Measurements from ENCODE around the gene STARD7.
"Not testable (repeated sequence)": the region's sequence is repeated elsewhere in the genome, so short reads cannot be mapped to it uniquely, and the experiment has no call there.

STARD7 gene

DNA sequence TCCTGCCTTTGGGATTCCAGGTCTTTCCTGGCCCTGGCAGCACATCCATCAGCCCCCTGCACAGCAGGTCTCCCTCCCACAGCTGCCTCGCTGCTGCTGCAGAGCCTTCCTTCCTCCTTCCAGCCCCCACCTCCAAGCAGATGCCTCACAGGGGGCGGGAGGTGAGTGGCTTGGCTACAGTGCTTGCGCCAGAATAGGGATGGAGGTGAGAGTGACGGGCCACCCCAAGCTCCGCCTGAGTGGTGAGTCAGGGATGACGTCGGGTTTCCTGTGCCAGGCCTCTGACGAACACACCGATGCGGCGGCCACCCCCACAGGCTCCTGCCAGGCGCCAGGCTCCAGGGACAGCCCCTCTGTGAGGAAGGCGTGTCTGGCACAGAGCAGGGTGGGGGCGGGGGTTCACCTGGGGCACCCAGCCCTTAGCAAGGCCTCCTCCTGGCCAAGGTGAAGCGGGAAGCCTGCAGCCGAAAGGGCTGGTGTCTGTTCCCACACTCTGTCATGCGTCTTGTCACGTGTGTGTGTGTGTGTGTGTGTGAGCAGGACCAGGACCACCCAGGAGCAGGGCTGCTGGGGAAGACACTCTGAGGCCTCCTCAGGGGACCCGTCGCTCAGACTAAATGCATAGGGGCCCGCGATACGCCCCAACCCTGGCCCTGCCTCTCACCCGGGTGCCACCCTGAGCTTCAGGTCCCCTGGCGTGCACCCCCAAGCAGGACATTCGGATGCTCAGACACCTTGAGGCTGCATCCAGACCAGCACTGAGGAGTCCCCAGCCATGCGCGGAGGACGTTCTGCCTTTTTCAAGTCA, 60.0 kb downstream of the STARD7 start:
- DNase-seq (ENCODE audit: low read depth in 2 of 2): peak; percentile 95 to 98

DNA sequence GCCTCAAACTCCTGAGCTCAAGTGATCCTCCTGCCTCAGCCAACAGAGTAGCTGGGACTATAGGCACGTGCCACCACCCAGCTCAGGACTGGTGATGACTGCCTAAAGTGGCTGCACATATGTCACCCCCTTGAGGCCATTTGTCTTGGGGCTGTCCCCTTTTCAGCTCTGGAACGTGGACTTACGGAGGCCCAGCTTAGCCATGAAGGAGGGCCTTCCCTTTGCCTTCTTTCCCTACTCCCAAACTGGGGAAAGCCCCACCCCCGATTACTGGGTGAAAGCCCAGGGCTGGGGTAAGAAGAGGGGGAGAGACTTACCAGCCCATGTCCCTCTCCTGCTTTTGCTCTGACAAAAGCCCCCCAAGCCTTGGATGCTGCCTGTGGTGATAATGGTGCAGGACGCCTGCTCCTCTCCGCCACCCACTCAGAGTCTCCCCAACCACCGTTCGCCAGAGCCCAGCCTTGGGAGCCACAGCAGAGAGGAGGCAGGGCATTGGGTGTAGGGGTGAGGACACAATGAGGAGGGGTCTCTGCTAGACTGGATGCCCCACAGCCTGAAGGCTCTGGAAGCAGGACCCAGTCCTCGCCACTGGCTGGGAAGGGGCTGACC, 60.9 kb downstream of the STARD7 start:
- DNase-seq (ENCODE audit: low read depth in 2 of 2): no peak

DNA sequence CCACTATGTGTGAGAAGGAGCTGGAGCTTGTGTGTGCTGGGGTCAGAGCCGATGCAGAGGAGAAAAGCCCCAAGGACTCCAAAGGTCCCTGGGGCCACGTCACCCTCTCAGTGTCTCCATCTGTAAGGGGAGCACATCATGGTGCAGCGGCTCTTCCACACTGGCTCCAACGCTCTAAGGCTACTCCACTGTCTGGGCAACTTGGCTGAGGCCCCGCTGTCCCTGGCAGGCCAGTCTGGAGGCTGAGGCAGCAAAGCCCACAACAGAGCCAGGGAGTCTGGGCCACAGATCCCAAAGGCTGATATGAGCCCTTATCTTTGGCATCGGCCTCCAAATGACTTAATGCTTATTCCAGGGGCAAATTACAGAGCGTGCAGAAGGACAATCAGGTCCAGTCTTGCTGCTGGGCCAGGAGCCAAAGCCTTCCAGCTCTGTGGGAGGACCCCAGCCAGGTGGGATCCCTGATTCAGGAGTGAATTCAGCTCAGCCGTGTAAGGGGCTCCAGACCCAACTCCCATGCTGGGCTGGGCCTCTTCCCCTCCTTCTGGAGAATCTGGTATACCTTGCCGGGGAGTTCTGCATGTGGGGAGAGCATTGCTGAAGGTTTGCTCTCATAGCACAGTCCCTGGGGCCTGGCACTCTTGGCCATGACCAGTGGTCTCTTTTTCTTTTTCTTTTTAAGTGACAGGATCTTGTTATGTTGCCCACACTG, 61.6 kb downstream of the STARD7 start:
- no peak for DNase-seq (ENCODE audit: low read depth in 2 of 2)

DNA sequence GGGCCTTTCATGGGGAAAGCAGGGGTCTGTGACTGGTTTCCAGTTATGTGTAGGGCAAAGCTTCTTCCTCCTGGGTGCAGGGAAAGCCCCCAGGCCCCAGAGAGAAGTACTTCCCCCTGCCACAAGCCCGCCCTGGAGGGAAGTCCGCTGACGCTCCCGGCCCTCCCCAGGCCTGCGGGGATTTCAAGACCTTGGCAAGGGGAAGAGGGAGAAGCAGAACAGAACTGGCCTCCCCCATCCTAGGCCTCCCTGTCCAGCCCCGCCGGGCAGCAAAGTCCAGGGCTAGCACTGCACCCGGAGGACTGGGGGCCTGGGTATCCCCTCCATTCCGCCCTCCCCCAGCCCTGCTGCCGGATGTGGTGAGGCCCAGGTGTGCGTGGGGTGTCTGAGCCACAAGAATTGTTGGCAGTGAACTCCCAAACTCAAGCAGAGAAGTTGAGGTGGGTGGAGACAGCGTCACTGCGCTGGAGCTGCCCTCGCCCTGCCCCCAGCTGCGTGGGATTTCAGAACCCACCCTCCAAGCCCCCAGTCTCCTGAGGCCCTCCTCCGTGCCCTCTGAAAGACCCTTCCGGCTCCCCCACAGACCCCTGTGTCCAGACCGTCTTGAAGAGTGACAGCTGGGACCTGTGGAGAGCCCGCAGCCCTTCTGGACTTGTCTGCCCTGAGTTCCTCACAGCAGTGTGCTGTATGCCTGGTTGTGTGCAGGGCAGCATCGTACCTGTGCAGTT, 62.3 kb downstream of the STARD7 start:
- peak; percentile 84 to 88 for DNase-seq (ENCODE audit: low read depth in 2 of 2)

- DNase-seq (ENCODE audit: low read depth in 2 of 2): no peak
Observed at GRCh38 chr2:96145848-96146152, 62.8 kb downstream of the STARD7 start.

DNA sequence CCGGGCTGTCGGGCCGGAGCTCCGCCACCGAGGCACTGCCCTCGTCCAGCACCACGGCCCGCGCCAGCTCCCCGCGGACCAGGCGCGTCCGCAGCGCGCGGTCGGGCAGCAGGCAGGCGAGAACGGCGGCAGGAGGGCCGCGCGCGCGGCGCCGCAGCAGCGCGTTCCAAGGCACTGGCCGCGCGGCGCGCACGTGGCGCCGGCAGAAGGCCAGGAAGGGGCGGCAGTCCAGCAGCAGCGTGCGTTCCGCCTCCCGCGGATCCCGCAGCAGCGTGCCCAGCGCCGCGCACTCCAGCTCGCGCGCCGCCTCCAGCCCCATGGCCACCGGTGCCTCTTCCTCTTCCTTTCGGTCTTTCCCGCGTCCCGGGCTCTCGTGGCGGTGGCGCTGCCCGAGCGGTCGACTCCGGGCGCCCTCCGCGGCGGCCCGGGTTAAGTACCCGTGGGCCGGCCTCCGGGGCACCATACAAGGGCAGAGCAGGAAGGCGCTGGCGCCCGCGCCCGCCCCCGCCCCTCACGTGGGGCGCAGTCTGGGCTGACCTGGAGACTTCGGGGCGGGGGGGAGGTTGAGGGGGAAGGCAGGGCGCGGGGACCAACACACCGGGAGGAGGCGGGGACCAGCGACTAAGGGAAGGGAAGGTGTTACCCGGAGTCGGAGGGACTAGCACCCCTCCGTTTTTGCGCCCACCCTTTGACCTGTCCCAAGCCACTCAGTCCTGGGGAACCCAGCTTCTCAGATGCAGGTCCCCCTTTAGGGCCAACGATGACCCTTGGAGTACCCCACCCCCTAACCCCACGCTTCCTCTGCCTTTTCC, 63.4 kb downstream of the STARD7 start, which contains the start of gene DUSP2:
DUSP2 (minus strand) TSS at position 405 of the 812 bp plus-strand sequence; CDS start at position 319, 86 bp downstream.
- peak; percentile 88 to 93 for DNase-seq (ENCODE audit: low read depth in 2 of 2)

DNA sequence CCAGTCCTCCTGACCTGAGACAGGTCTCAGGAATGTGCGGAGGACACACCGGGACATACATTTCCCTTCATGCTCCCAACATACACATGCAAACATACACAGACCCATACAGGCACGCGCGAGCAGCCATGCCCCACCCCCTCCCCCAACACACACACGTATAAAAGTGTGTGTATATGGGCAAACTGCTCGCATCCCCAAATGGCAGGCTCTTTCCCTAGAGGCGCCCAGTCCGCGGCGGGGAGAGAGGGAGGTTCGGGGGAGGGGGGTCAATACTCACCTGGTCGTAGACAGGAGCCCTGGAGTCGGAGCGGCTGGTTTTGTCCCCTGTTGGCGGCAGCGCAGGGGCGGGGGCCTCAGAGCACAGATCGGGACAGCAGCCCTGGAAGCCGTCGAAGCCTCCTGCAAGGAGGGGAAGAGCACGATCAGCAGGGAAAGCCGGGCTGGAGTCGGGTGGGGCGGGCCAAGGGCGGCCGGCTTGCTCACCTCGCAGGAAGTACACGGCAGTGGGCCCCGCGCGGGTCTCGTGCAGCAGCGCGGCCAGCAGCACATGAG, 64.1 kb downstream of the STARD7 start:
- no peak for DNase-seq (ENCODE audit: low read depth in 2 of 2)

DNA sequence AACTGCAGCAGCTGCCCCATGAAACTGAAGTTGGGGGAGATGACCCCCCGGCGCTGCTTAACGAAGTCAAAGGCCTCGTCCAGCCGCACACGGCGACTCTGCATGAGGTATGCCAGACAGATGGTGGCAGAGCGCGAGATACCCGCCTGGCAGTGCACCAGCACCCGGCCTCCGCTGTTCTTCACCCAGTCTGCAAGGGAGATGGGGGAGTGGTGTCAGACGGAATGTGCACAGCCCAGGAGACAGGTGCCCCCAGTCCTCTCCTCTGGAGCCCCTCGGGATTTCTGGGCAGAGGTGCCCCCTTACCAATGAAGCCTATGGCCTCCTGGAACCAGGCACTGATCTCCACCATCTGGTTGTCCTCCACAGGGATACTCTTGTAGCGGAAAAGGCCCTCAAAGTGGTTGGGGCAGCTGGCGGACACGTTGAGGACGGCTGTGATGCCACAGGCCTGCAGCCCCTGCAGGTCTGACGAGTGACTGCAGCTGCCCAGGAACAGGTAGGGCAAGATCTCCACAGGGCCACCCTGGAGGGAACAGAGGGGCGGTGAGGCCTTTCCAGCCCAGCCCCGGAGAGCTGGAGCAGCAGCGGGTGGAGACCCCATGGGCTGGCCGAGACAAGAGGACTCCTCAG, 64.7 kb downstream of the STARD7 start:
- no peak for DNase-seq (ENCODE audit: low read depth in 2 of 2)

DNA sequence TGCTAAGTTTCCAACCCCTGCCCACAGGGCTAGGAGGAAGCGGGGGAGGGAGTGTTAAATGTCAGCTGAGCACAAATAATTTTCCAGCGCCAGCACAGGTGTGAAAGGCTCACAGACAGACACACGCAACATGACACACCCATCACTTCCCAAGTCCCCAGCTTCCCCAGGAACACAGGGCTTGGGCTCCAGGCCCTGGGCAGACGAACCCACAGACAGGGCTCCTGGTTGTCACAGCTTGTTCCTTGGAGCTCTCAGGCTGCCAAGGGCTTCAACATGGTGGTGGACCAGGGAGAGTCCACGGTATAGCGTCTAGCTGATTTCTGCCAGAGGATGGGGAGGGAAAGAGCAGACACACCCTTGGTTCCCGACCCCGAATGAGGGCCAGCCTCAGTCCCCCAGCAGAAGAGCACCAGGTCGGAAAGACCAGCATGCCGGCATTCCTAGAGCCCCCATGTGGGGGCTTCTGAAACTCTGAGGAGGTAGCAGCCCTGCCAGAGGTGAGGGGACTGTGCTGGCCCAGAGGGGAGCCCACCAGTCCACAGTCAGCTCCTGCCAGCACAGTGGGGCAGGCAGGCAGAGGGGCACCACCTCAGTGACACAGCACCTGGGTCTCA, 65.3 kb downstream of the STARD7 start:
- DNase-seq (ENCODE audit: low read depth in 2 of 2): no peak

GRCh38 chr2:96142217-96143113, 66.2 kb downstream of the STARD7 start:
- peak; percentile 62 to 71 for DNase-seq (ENCODE audit: low read depth in 2 of 2)

GRCh38 chr2:96141624-96141967, 67.0 kb downstream of the STARD7 start:
- not testable (repeated sequence) for DNase-seq (ENCODE audit: low read depth in 2 of 2)

DNA sequence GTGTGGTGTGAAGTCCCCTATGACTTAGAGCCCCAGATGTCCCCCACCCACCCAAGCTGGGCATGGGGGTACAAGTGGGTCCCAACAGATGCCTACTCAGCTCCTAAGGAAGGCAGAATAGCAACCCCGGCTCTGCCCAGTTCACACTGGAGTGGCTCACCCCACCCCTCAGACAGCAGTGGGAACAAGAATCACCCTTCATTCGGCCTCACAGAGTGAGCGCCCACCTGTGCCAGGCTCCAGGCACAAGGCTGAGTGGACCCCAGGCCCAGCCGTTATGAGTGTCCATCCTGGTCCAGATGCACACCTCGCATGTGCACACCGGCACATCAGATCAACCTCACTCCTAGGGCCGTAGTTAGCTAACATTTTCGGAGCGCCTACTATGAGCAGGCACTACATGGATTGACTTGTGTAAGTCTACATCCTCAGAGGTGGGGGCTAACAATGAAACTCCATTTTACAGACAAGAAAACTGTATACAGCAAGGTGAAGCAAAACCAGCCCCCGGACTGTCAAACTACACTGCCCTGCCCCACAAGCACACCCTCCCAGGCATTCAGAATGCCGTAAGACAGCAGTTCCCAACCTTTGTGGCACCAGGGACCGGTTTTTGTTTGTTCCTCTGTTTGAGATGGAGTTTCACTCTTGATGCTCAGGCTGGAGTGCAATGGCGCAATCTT, 67.5 kb downstream of the STARD7 start:
- no peak for DNase-seq (ENCODE audit: low read depth in 2 of 2)

DNA sequence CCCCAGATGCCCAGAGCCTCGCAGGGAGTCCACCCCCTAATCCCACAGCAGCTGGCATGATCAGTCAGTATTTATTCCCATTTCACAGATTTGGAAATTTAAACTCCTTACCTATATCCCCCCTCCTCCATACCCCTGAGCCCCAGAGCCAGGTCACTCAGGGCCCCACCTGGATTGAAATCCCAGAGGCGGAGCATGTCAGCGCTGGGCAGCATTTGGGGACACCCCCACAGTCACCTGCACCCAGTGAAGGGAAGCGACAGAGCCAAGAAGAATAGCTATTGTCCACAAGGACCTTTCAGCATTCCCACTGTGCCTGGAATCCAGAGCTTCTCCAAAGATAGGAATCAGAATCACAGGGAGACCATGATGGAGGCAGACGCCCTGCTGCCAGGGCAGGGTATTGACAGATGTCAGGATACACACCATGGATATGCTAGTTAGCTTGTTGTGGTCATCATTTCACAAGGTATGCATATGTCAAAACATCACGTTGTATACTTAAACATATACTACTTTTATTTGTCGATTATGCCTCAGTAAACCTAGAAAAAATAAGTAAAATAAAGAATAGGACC, 69.4 kb downstream of the STARD7 start:
- no peak for DNase-seq (ENCODE audit: low read depth in 2 of 2)

GRCh38 chr2:96138179-96139145, 70.2 kb downstream of the STARD7 start, which contains the start of gene ASTL:
ASTL (minus strand) TSS chr2:96138502; CDS start chr2:96138436, 66 bp downstream.
- DNase-seq (ENCODE audit: low read depth in 2 of 2): no peak

DNA sequence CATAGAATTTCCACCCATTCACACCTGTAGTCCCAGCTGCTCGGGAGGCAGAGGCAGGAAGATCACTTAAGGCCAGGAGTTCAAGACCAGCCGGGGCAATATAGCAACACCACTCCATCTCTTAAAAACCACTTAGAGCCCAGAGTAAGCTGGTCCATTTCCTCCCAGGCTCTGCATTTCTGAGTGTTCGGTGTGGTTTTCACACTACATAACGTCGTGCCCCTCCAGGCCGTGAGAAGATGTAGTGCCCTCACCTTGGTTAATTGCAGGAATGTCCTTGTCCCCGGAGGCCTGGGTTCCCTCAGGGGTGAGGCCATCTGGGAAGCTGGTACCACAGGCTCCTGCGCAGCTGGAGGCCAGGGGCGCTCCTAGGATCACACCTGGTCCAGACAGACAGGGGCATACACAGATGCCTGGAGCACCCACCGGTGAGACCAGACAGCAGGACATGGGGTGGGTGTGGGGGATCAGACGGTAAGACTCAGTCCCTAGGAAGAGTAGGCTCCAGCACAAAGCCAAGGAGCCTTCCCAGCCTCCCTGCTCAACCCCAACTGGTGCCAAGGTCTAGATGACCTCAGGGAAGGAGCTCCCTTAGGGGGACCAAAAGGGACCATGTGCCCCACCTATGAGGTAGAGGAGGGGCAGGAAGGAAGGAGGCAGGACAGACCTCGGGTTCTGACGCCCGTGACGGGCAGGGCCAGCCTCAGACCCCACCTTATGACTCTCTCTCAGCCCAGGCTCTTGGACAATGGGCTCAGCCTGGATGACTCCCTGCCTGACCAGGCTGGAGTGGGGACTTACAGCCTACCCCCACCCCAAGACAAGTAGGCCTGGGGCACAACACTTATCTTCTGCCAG, 71.1 kb downstream of the STARD7 start:
- no peak for DNase-seq (ENCODE audit: low read depth in 2 of 2)

Data from stimulated activated CD8-positive, alpha-beta memory T cell treated with anti-CD3 and anti-CD28 coated beads, Interleukin-15, amount 100 ng/mL, for 4 hours (primary cell).